K562 (cell line): ENCODE measurements around the gene KIFAP3. TPM values are rescaled to one million over a fixed set of nuclear protein-coding genes. Genes with fewer than 3 reads are reported as not detected.

Experiments
- ATAC-seq: fragments of 200-7000 bp; cut with Tn5 transposase; 3 replicates; pipeline ENCODE4 v1.9.1; 2020; ENCODE audit warnings: moderate library complexity
- BruUV-seq: library from RNA; stranded (reverse); fragments of 400-500 nt; replicated peaks from 2 replicates; lab custom pipeline; 2021; lab: Mats Ljungman, UMichigan
- CTCF ChIA-PET: fragments of 300-600 bp; formaldehyde crosslinking; extraction: SDS; loops from one replicate; lab custom pipeline; 2021; ENCODE audit warnings: low intra/inter-chr PET ratio; lab: Yijun Ruan, JAX
- POLR2A ChIA-PET: fragments of 300-600, 350-650 bp; sonication (Branson Sonifier 250); formaldehyde crosslinking; extraction: SDS; loops from one replicate; lab custom pipeline; 2021; ENCODE audit warnings: antibody characterized with exemption, inconsistent platforms; lab: Yijun Ruan, JAX
- DNase-seq, 4 experiments: peaks; one replicate each; pipeline versions ENCODE4 v3.0.0 to v3.0.0-alpha.2; 2011 to 2018; ENCODE audit warnings: low spot score in 3 of 4, mixed read lengths in 3 of 4; ENCODE audit errors: extremely low read depth in 1 of 4
- FAIRE-seq: peaks from 2 replicates; lab custom pipeline; 2011; peaks lifted over from hg19 to GRCh38; lab: Jason Lieb, UNC
- H2AFZ ChIP-seq: 2 replicates; pipeline ENCODE4 v1.6.0; 2011; ENCODE audit warnings: low read depth, low read length, control low read depth, inconsistent platforms
- H3K27ac ChIP-seq: fragments of 200-600 bp; 3 replicates; pipeline ENCODE4 v1.8.0; 2011; ENCODE audit warnings: low read depth, mild to moderate bottlenecking, control low read depth, inconsistent platforms, low read length, moderate library complexity, mixed read lengths; ENCODE audit errors: extremely low read depth
- H3K27me3 ChIP-seq, 2 experiments: fragments of 300-600 bp in 1 of 2; 2 replicates in 1 of 2; 3 replicates in 1 of 2; pipeline versions ENCODE4 v1.6.0 to v1.8.0; 2011; ENCODE audit warnings: inconsistent platforms in 2 of 2, low read length in 2 of 2, mild to moderate bottlenecking in 1 of 2, mixed read lengths in 1 of 2, moderate library complexity in 1 of 2; ENCODE audit not compliant: control insufficient read depth in 2 of 2, insufficient read depth in 2 of 2
- H3K36me3 ChIP-seq: fragments of 300-600 bp; 3 replicates; pipeline ENCODE4 v1.8.0; 2011; ENCODE audit warnings: mild to moderate bottlenecking, low read length, inconsistent platforms; ENCODE audit not compliant: control insufficient read depth, insufficient read depth
- H3K4me1 ChIP-seq, 2 experiments: fragments of 200-600 bp in 1 of 2; replicated peaks in 1 of 2; 2 replicates in 1 of 2; 3 replicates in 1 of 2; pipeline versions ENCODE4 v1.5.1 to v1.8.0; 2011; ENCODE audit warnings: inconsistent platforms in 2 of 2, low read length in 2 of 2, mild to moderate bottlenecking in 1 of 2, mixed read lengths in 1 of 2, moderate library complexity in 1 of 2; ENCODE audit not compliant: control insufficient read depth in 2 of 2, insufficient read depth in 2 of 2
- H3K4me2 ChIP-seq: 2 replicates; pipeline ENCODE4 v1.6.1; 2011; ENCODE audit warnings: low read length, control low read depth, inconsistent platforms, mixed read lengths; ENCODE audit not compliant: insufficient read depth
- H3K4me3 ChIP-seq: fragments of 200-600 bp; sonication (generic), shearing (Covaris generic); 2 replicates; pipeline ENCODE4 v1.5.1; 2016; ENCODE audit warnings: control low read depth, inconsistent platforms
- H3K79me2 ChIP-seq: fragments of 200-600 bp; 3 replicates; pipeline ENCODE4 v1.8.0; 2011; ENCODE audit warnings: low read length, inconsistent platforms; ENCODE audit not compliant: control insufficient read depth, insufficient read depth
- H3K9ac ChIP-seq, 2 experiments: 2 replicates each; pipeline versions ENCODE4 v1.6.0 to v1.6.1; 2011; ENCODE audit warnings: low read depth in 2 of 2, low read length in 2 of 2, control low read depth in 1 of 2, inconsistent platforms in 1 of 2, mild to moderate bottlenecking in 1 of 2, mixed read lengths in 1 of 2; ENCODE audit not compliant: insufficient read depth in 1 of 2
- H3K9me1 ChIP-seq: one replicate; pipeline ENCODE4 v1.6.0; 2011; ENCODE audit warnings: inconsistent platforms, mild to moderate bottlenecking, low read length, moderate library complexity; ENCODE audit not compliant: control insufficient read depth, insufficient read depth
- H3K9me3 ChIP-seq: replicated peaks from 2 replicates; pipeline ENCODE4 v1.5.1; 2011; ENCODE audit warnings: low read depth, low read length, inconsistent platforms; ENCODE audit not compliant: control insufficient read depth, insufficient read depth
- H4K20me1 ChIP-seq: replicated peaks from 2 replicates; pipeline ENCODE4 v1.6.1; 2011; ENCODE audit warnings: low read length, inconsistent platforms, mixed read lengths; ENCODE audit not compliant: control insufficient read depth, insufficient read depth
- C11orf30 ChIP-seq: fragments of 450-650 bp; IDR thresholded peaks from 2 replicates; pipeline ENCODE4 v1.6.1; 2016; ENCODE audit warnings: low read depth, mild to moderate bottlenecking
- CREB1 ChIP-seq, 2 experiments: sonication (generic) in 1 of 2; formaldehyde crosslinking in 1 of 2; IDR thresholded peaks; 2 replicates each; pipeline versions ENCODE4 v1.6.1 to v1.8.0; 2012 to 2022; ENCODE audit warnings: inconsistent platforms in 1 of 2, mild to moderate bottlenecking in 1 of 2, missing genetic modification reagents in 1 of 2, moderate library complexity in 1 of 2
- MAFF ChIP-seq: IDR thresholded peaks from 2 replicates; pipeline ENCODE4 v1.6.1; 2012; ENCODE audit warnings: low read length, improper control_type of control experiment
- MAFG ChIP-seq: fragments of 450-650 bp; conservative IDR thresholded peaks from 2 replicates; pipeline ENCODE4 v1.6.1; 2016; ENCODE audit warnings: missing genetic modification characterization, missing compliant biosample characterization
- MAFK ChIP-seq: IDR thresholded peaks from 2 replicates; pipeline ENCODE4 v1.6.1; 2011; ENCODE audit warnings: low read length, improper control_type of control experiment
- PHF20 ChIP-seq: fragments of 450-650 bp; IDR thresholded peaks from 2 replicates; pipeline ENCODE4 v1.6.1; 2018; ENCODE audit not compliant: partially characterized antibody
- ZEB2 ChIP-seq: fragments of 450-650 bp; IDR thresholded peaks from 2 replicates; pipeline ENCODE4 v1.6.1; 2016
- ZNF316 ChIP-seq: fragments of 450-650 bp; IDR thresholded peaks from 2 replicates; pipeline ENCODE4 v1.6.1; 2016
- WGBS: fragments of 100-300 bp; shearing (Covaris generic); methylation state at CpG from one replicate; pipeline ENCODE4 v1.1.6; 2016; ENCODE audit warnings: low coverage, mixed read lengths; ENCODE audit not compliant: insufficient coverage; ENCODE audit errors: missing lambda C conversion rate; 5-methylcytosine and 5-hydroxymethylcytosine counted together
- in situ Hi-C: fragments of 300-500 bp; cut with MboI; formaldehyde crosslinking; loops from 4 replicates; pipeline ENCODE4 v1.15.0; 2018; ENCODE audit warnings: inconsistent platforms, mixed read lengths
- intact Hi-C: fragments of 100-400 bp; cut with micrococcal nuclease; formaldehyde crosslinking; loops from 2 replicates; pipeline ENCODE4 v1.14.2; 2022
- polyA plus RNA-seq, 8 experiments: library from polyadenylated mRNA; depleted of rRNA in 4 of 8; stranded (reverse) in 5 of 8; unstranded in 3 of 8; fragments of >200 nt; fragmentation: Nextera tagmentation in 2 of 8; fragmentation: Illumina TruSeq in 1 of 8; extraction: Ambion mirVana in 2 of 8; extraction: Trizol in 1 of 8; gene quantifications; 2 replicates each; pipeline versions ENCODE4 v1.2.1 to v1.2.3, GENCODE V29; 2011 to 2014; ENCODE audit warnings: inconsistent platforms in 1 of 8, missing spikeins in 1 of 8
- total RNA-seq, 7 experiments: library from RNA; depleted of rRNA in 6 of 7; stranded (reverse); fragments of >200 nt in 6 of 7; fragmentation: Illumina TruSeq in 2 of 7; extraction: Trizol in 2 of 7; gene quantifications; 2 replicates each; pipeline versions ENCODE4 v1.2.1 to v1.2.3, GENCODE V29; 2011 to 2021; ENCODE audit warnings: low replicate concordance in 1 of 7

Gene KIFAP3
- total and polyA plus RNA-seq, 9 of the 15 experiments (the other 6 are each of a cell fraction or from before 2014, with no cell fraction given): 8.8 to 17.5 (median 11.8) TPM

- Histone ChIP-seq H3K79me2 (no peaks in the 10 kb centered on the region), H2AFZ (no peak overlapping the region), H4K20me1 (no peaks in the 10 kb centered on the region), H3K4me1 (no peaks in the 10 kb centered on the region), H3K36me3 (no peaks in the 10 kb centered on the region), H3K27ac (no peak overlapping the region), H3K27me3 (no peaks in the 10 kb centered on the region), H3K4me3 (no peak overlapping the region), H3K9me3 (no peaks in the 10 kb centered on the region), H3K9ac (no peak overlapping the region), H3K4me2 (no peak overlapping the region), H3K9me1 (no peaks in the 10 kb centered on the region)
- BruUV-seq: no TSS peak
- no peak for ATAC-seq
- FAIRE-seq: no peak
- intact Hi-C loops: no loop called here
- DNase-seq: no peak
- no peak for TF ChIP-seq ZEB2
- WGBS: 15% methylated on average over 2 of the region's 2 CpGs
- POLR2A ChIA-PET: no interaction called here
- in situ Hi-C loops: no loop called here
- CTCF ChIA-PET: no interaction called here
Observed at GRCh38 chr1:169989246-169989645, 85.2 kb downstream of the KIFAP3 start.

- WGBS: 23% methylated on average over 1 of the region's 1 CpG
Observed at GRCh38 chr1:169985757-169986156, 88.7 kb downstream of the KIFAP3 start.

More at GRCh38 chr1:169985757-169986156, 88.7 kb downstream of the KIFAP3 start:
- H3K4me3 ChIP-seq: no peak overlapping the region
- ChIA-PET CTCF (no interaction called here), POLR2A (no interaction called here)
- no peak for TF ChIP-seq CREB1 (IDR thresholded peaks at IDR 0.05)
- TF ChIP-seq CREB1 (CRISPR knock-in tag; IDR thresholded peaks at IDR 0.05): no peak
- TF ChIP-seq MAFF: peak; percentile 91
- peak; percentile 94 for TF ChIP-seq ZNF316
- peak; percentile 86 for TF ChIP-seq MAFG
- no peak for TF ChIP-seq PHF20
- peak; percentile 89 for TF ChIP-seq MAFK
- peak; percentile 87 for TF ChIP-seq C11orf30
- H3K36me3 ChIP-seq: no peaks in the 10 kb centered on the region
- ATAC-seq (no peak), DNase-seq (no peak), FAIRE-seq (no peak)
- no peak overlapping the region for H3K27ac ChIP-seq
- H3K27me3 ChIP-seq: no peaks in the 10 kb centered on the region
- no peaks in the 10 kb centered on the region for H3K79me2 ChIP-seq
- no TSS peak for BruUV-seq
- no peak overlapping the region for H2AFZ ChIP-seq
- H3K9me3 ChIP-seq: no peaks in the 10 kb centered on the region
- in situ Hi-C loops: no loop called here
- H3K9ac ChIP-seq: no peak overlapping the region
- intact Hi-C loops: no loop called here
- H3K4me1 ChIP-seq: no peaks in the 10 kb centered on the region
- no peaks in the 10 kb centered on the region for H4K20me1 ChIP-seq
- no peaks in the 10 kb centered on the region for H3K9me1 ChIP-seq
- no peak overlapping the region for H3K4me2 ChIP-seq
